Measurements from ENCODE around the gene SLC19A1. TPM values are rescaled to one million over a fixed set of nuclear protein-coding genes. Genes with fewer than 3 reads are reported as not detected.

SLC19A1 gene
- total RNA-seq, 1 donor from 2014 or later = 53.3 TPM

- peaks cover 13% of the 10 kb centered on the region for H3K27me3 Mint-ChIP-seq (ENCODE audit: unreplicated experiment)
- TF ChIP-seq, protein P1, sequence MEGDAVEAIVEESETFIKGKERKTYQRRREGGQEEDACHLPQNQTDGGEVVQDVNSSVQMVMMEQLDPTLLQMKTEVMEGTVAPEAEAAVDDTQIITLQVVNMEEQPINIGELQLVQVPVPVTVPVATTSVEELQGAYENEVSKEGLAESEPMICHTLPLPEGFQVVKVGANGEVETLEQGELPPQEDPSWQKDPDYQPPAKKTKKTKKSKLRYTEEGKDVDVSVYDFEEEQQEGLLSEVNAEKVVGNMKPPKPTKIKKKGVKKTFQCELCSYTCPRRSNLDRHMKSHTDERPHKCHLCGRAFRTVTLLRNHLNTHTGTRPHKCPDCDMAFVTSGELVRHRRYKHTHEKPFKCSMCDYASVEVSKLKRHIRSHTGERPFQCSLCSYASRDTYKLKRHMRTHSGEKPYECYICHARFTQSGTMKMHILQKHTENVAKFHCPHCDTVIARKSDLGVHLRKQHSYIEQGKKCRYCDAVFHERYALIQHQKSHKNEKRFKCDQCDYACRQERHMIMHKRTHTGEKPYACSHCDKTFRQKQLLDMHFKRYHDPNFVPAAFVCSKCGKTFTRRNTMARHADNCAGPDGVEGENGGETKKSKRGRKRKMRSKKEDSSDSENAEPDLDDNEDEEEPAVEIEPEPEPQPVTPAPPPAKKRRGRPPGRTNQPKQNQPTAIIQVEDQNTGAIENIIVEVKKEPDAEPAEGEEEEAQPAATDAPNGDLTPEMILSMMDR (IDR thresholded peaks at IDR 0.05; ENCODE audit: partially characterized antibody, unreplicated experiment) = no peak
- H3K36me3 Mint-ChIP-seq (ENCODE audit: unreplicated experiment) = no peaks in the 10 kb centered on the region
- DNase-seq = no peak
- H3K4me1 Mint-ChIP-seq (ENCODE audit: low read depth, unreplicated experiment) = peaks cover 3% of the 10 kb centered on the region
- peaks cover 4% of the 10 kb centered on the region for H3K9me3 Mint-ChIP-seq (ENCODE audit: unreplicated experiment)
- no peak overlapping the region for H3K27ac Mint-ChIP-seq (ENCODE audit: unreplicated experiment)
- H3K4me3 Mint-ChIP-seq (ENCODE audit: unreplicated experiment) = no peak overlapping the region
Measured at GRCh38 chr21:45544449-45545235, 2.4 kb upstream of the SLC19A1 start.

DNA sequence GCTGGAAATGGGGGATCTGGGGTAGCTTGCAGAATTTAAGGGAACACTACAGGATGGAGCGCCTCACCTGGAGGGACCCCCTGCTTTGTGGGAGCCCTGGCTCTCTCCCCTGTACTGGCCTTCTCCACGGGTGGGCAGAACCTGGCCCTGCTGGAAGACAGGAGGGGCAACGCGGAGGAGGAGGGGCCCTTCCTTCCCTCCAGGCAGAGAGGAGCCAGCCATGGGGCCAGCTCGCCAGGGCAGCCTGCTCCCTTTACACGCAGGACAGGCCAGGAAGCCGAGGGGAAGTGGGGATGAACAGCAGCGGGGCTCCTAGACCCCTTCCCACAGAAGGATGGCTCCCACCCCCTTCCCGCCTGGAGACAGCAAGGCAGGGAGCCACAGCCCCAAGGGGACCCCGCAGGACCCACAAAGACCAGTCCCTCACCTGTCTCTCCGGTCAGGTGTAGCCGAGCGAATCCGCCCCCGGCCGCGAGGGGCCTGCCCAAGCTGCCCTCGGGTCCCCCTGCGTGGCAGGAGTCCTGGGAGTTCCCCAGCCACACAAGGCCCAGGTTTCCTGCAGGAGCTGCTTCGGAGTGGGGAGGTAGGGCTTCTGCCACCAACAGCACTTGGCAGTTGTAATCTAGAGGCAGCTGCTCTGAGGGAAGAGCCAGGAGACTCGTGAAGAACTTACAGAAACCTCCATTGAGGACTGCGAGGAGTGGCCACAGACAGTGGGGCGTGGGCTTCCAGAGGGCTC, 1.6 kb upstream of the SLC19A1 start:
- Mint-ChIP-seq H3K27me3 (ENCODE audit: unreplicated experiment) (peaks cover 13% of the 10 kb centered on the region), H3K4me1 (ENCODE audit: low read depth, unreplicated experiment) (peaks cover 5% of the 10 kb centered on the region), H3K4me3 (ENCODE audit: unreplicated experiment) (no peak overlapping the region), H3K36me3 (ENCODE audit: unreplicated experiment) (no peaks in the 10 kb centered on the region), H3K9me3 (ENCODE audit: unreplicated experiment) (peaks cover 4% of the 10 kb centered on the region), H3K27ac (ENCODE audit: unreplicated experiment) (no peak overlapping the region)
- TF ChIP-seq, protein P1 (IDR thresholded peaks at IDR 0.05; ENCODE audit: partially characterized antibody, unreplicated experiment) = no peak
- DNase-seq = peak; percentile 14

- Mint-ChIP-seq H3K27me3 (ENCODE audit: unreplicated experiment) (peaks cover 13% of the 10 kb centered on the region), H3K9me3 (ENCODE audit: unreplicated experiment) (peaks cover 4% of the 10 kb centered on the region), H3K36me3 (ENCODE audit: unreplicated experiment) (no peaks in the 10 kb centered on the region), H3K27ac (ENCODE audit: unreplicated experiment) (no peak overlapping the region), H3K4me3 (ENCODE audit: unreplicated experiment) (no peak overlapping the region), H3K4me1 (ENCODE audit: low read depth, unreplicated experiment) (peaks cover 5% of the 10 kb centered on the region)
- TF ChIP-seq, protein P1 (IDR thresholded peaks at IDR 0.05; ENCODE audit: partially characterized antibody, unreplicated experiment) = no peak
- DNase-seq = peak; percentile 11
Measured at GRCh38 chr21:45543371-45543709, 1.1 kb upstream of the SLC19A1 start.

DNA sequence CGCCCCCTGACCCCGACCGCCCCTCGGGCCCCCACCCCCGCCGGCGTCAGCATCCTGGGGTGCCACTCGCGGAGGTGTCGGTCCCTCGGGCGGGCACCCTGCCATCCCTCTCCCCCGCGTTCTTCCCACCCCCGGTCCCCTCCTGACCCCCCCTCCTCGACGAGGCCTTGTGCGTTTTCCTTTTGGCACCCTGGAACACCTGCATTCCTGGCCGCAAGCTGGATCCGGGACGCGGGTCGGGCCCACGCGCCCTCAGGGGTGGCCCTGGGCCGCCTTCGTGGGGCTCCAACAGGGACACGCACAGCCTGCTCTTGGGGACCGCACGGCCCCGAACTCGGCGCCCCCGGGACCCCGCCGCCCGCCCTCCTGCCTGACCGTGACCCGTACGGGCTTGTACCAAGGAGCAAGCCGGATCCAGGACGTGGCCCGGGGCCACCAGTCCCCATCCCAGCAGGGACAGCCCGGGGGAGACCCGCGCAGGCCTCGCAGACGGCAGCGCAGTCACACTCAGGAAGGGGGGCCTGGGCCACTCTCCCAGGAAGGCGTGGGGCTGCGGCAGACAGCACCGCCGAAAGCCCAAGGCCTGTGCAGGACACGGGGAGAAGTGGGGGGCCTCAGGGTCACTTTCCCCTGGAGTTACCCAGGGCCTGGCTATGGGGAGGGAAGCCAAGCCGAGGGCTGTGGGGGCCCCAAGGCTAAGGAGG, 579 bp upstream of the SLC19A1 start:
- no peak overlapping the region for H3K4me3 Mint-ChIP-seq (ENCODE audit: unreplicated experiment)
- peak; percentile 21 for DNase-seq
- peaks cover 4% of the 10 kb centered on the region for H3K9me3 Mint-ChIP-seq (ENCODE audit: unreplicated experiment)
- H3K4me1 Mint-ChIP-seq (ENCODE audit: low read depth, unreplicated experiment) = peaks cover 5% of the 10 kb centered on the region
- H3K27me3 Mint-ChIP-seq (ENCODE audit: unreplicated experiment) = peaks cover 13% of the 10 kb centered on the region
- no peak overlapping the region for H3K27ac Mint-ChIP-seq (ENCODE audit: unreplicated experiment)
- TF ChIP-seq, protein P1 (IDR thresholded peaks at IDR 0.05; ENCODE audit: partially characterized antibody, unreplicated experiment) = no peak
- H3K36me3 Mint-ChIP-seq (ENCODE audit: unreplicated experiment) = no peaks in the 10 kb centered on the region
